Measurements from ENCODE around the gene NAA50.

The NAA50 gene

DNA sequence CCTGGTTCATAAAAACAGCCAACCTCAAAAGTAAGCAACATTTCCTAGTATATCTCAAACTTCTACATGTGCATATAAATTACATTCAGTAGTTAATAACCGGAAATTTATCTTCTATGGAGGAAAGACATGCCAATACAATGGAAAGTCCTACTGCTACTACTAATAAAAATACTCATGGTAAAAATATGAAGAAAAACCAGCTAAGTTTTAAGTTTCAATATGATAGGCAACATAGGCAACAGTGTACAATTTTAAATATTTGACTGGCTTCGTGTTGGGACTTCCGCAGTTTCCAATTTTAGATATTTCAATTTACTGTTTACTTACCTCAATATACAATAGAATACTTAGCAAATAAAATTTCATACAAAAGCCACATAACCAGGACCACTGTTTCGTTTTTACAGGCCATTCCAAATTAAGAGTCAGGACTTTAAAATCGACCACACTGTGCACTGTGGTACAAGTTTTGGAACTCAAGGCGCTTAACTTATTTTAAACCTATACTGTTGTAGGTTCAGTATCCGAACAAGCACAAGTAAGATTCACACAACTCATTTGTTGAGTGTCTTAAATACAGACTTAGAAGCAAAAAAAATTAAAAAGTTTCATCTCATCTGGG, 2.9 kb downstream of the NAA50 start:
- H3K4me3 ChIP-seq (ENCODE audit: low read depth, low read length) = no peak overlapping the region

DNA sequence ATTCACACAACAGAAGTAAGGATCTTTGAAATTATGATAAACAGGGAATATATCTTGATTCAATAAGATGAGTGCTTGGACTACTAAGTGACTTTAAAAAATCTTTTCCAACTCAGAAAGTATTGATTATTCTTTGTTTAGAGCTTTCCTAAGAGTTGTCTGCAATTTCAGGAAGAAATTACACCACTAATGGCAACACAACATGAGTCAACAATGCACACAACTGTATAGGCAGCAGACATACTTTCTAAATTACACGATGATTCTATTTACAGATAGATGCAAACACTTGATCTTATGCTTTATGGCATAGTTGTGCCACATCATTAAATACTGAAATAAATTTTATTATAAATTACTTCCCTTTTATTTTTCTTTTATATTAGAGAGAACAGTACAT, 4.4 kb downstream of the NAA50 start:
- no peak overlapping the region for H3K4me3 ChIP-seq (ENCODE audit: low read depth, low read length)

DNA sequence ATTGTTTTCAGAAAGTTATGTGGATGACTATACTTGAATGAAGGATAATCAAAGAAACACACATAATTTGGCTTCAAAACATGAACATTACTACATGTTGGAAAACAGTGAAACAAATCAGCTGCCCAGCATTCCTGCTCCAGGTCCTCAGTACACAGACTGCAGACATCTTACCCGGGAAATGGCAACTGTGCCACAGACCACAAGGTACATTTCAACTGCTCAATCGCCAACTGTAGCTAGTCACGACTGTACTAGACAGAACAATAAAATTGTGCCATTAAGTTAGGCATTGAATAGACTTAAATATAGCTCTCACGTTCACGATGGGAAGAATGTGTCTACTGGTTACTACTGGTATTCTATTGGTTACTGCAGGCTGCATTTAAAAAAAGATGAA, 5.0 kb downstream of the NAA50 start:
- no peak overlapping the region for H3K4me3 ChIP-seq (ENCODE audit: low read depth, low read length)

DNA sequence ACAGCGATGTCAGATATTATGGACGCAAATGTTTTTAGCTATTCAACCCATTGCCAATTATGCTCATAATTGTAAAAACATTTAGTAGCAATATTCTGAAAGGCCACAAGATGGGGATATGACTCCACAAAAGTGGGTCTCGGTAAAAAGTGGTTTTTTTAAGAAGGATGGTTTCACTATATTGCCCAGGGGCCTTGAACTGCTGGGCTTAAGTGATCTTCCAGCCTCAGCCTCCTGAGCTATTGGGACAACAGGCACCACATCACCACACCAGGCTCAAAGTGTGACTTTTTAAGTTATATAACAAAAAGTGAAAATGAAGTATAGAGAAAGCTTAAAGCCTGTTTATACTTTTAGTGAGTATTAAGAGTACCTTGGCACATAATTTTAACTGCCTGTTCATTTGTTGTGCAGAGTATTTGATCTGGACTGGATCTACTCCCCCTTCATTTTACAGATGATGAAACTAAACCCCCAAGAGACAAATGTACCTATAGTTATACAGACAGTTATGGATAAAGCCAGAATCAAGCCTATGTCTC, 9.4 kb downstream of the NAA50 start:
- no peak overlapping the region for H3K4me3 ChIP-seq (ENCODE audit: low read depth, low read length)

DNA sequence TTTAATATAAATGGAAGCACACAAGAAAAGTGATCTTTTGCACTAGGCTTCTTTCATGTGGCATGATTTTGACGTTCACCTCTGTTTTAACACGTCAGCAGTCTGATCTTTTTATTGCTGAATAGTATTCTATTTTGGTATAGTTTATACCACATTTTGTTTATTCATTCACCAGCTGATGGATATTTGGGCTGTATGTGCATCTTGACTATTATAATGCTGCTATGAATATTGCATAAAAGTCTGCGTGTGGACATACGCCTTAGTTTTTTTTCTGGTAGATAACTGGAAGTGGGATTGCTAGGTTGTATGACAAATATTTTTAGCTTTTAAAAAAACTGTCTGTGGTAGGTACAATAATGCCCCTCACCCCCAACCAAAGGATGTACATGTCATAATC, 14.4 kb downstream of the NAA50 start:
- H3K4me3 ChIP-seq (ENCODE audit: low read depth, low read length) = no peak overlapping the region

DNA sequence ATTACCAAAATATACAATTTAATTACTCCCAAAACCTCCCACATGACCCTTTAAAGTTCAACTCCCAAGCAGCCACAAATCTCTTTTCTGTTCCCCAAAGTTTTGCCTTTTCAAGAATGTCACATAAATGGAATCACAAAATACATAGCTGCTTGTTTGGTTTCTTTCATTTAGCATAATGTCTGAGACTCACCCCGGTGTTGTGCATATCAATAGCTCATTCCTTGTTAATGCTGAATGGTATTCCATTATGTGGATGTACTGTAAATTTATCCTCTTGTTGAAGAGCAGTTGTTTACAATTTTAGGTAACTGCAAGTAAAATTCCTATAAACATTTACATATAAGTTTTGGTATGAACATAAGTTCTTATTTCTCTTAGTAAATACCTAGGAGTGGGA, 15.5 kb downstream of the NAA50 start:
- no peak overlapping the region for H3K4me3 ChIP-seq (ENCODE audit: low read depth, low read length)

DNA sequence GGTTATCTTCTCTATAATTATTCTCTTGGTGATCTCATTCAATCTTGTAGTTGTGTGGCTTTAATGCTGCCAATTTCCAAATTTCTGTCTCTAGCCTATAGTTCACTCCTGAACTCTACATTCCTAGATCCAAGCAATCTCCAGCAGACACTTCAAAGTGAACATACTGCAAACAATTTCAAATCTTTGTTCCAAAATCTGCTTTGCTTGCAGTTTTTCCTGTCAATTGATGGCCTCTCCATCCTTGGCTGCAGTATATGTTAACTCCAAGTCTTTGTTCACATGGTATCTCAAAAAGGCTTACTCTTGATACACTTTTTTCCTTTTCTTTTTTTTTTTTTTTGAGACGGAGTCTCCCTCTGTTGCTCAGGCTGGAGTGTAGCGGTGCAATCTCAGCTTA, 17.4 kb downstream of the NAA50 start:
- no peak overlapping the region for H3K4me3 ChIP-seq (ENCODE audit: low read depth, low read length)

DNA sequence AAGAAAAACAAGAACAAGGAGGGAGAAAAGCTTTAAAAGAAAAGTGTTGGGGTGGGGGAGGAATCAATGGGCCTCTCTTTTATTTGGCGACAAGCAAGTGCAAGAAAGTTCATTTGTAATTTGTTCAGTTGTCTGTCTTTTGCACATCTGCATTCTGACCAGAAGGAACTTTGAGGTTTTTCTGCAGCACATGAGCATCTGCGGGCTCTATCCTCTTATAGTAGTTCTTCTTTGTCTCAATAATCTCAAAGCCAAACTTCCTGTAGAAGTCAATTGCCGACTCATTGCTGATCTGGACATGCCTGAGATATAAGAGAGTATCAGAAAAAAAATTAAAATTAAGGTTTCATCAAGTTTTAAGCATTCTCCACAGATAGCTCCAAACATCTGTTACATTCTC, 24.4 kb downstream of the NAA50 start:
- no peak overlapping the region for H3K4me3 ChIP-seq (ENCODE audit: low read depth, low read length)

DNA sequence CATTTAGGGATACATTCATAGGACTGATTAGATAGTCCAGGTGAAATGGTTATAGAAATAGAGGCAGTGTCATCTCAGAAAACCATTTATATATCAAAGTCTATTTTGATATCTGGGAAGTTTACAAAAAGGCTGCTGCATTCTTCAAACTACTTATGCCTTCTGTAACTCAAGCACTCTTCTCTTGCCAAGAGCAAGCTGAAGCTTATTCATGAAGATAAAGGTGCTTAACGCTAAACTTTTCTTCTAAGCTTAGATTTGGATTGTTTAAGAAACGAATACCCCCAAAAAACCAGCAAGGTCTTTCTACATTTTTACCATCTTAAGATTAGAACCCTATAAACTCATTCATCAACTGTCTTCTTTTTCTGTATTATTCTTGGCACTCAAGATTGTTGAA, 26.3 kb downstream of the NAA50 start:
- no peak overlapping the region for H3K4me3 ChIP-seq (ENCODE audit: low read depth, low read length)

DNA sequence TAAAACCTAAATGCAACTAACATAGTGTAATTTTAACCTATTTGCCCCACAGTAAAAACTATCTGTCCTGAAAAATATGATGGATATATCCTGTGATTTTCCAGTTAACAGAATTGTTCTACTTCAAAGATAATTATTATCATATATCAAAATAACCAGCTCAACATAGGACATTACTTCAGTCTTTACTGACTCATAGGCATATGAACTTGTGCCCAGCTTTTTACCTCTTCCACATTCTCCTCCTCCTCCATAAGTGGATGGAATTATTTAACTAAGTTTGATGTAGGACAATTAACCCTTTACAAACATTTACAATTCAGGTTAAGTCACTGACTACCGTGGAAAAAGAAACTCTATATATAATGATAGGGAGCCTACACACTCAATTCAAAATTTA, 26.8 kb downstream of the NAA50 start:
- no peak overlapping the region for H3K4me3 ChIP-seq (ENCODE audit: low read depth, low read length)

DNA sequence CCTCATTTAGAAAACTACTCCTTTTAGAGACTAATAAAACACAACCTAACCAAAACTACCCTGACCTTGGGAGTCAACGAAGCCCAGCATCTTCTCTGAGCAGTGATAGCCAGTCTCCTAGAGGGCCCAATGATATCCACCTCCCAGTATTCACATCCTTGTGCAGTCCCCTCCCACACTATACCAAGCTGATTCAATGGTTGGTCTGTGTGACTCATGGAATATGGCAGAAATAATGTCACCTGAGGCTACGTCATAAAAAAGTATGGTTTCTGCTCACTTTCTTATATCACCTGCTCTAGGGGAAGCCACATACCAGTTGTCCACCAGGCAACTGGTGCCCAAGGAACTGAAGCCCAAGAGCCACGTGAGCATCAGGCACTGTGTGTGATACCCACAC, 28.2 kb downstream of the NAA50 start:
- H3K4me3 ChIP-seq (ENCODE audit: low read depth, low read length) = no peak overlapping the region

DNA sequence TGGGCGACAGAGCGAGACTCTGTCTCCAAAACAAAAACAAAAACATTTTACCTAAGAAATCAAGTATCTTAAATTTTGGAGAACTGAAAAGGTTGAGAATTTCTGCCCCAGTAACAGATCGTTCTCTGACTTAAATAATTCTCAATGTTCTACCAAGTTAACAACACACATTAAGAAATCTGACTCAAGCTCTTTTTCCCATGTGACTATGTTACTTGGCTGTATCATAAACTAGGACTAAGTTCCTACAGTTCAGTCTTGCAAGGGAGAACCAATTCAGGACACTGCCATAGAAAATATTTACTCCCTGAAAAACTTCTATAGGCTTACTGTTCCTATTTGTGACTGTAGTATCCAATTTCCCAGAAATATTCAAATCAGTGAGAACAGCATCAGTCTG, 28.7 kb downstream of the NAA50 start:
- H3K4me3 ChIP-seq (ENCODE audit: low read depth, low read length) = no peak overlapping the region

DNA sequence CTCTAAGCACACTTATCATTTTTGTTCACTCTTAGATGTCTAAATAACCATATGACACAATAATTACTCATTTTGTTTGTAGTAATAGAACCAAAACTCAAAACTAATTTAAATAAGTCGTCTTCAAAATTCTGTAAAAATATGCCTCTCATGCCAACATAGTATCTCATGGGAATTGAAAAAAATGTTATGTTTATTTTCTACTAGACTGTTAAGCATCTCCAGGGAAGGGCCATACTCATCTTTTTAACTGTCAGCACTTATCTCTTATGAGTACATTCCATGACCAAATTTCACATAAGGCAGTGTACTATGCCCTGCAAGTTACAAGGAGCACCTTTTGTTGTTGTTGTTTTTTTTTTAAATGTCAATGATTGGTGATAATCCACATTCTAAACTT, 31.3 kb downstream of the NAA50 start:
- H3K4me3 ChIP-seq (ENCODE audit: low read depth, low read length) = no peak overlapping the region

DNA sequence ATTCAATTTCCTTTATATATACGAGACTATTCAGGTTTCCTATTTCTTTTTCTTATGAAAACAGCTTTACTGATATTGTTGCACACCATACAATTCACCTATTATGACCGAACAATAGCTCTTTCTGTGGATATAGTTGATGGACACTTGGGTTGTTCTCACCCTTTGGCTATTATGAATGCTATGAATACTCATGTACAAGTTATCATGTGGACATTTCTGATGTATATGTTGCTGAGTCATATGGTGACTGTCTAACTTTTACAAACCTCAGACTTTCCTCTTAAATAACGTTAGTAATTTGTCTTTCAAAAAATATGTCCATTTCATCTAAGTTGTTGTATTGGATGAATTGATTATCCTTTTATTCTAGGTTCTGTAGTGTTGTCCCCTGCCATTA, 33.9 kb downstream of the NAA50 start:
- no peak overlapping the region for H3K4me3 ChIP-seq (ENCODE audit: low read depth, low read length)

DNA sequence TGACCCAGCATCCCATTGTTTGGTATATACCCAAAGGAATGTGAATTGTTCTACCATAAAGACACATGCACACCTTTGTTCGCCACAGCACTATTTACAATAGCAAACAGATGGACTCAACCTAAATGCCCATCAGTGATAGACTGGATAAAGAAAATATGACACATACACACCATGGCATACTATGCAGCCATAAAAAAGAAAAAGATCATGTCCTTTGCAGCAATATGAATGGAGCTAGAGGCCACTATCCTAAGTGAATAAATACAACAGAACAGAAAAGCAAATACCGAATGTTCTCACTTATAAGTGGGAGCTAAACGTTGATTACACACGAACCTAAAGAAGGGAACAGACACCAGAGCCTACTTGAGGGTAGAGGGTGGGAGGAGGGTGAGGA, 38.2 kb downstream of the NAA50 start:
- H3K4me3 ChIP-seq (ENCODE audit: low read depth, low read length) = no peak overlapping the region

DNA sequence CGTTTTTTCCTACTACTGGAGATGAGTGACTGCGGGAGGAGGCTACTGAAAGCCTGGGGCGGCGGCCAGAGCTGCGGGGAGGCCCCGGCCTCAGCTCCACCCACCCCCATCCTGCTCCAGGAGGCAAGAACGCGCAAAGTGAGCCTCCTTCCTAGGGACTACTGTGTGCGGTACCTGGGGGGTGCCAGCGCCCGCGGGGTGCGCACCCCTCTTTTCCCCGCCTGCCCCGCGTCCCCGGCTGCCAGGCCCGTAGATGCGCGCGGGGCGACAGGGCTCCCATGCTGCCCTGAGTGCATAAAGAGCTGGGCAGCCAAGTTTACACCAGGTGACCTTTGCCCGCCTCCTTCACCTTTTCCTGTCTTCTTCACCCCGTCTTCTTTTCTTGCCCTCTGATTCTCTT, 47.1 kb downstream of the NAA50 start:
- H3K4me3 ChIP-seq (ENCODE audit: low read depth, low read length) = no peak overlapping the region

DNA sequence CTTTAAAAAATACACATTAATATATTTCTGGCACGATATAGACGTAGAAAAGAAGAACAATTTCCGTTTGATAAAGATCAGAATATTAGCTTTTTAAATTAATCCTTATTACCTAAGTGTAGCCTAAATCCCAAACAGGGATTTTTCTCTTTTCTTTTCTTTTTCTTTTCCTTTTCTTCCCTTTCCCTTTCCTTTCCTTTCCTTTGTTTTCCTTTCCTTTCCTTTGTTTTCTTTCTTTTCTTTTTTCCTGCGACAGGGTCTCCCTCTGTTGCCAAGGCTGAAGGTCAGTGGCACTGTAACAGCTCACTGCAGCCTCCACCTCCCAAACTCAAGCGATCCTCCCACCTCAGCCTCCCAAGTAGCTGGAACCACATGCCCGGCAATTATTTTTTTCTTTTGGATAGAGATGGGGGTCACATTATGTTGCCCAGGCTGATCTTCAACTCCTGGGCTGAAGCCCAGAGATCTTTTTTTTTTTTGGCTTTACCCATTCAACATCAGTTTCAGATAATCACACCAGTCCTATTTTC, 47.8 kb downstream of the NAA50 start:
- H3K4me3 ChIP-seq (ENCODE audit: low read depth, low read length) = no peak overlapping the region

DNA sequence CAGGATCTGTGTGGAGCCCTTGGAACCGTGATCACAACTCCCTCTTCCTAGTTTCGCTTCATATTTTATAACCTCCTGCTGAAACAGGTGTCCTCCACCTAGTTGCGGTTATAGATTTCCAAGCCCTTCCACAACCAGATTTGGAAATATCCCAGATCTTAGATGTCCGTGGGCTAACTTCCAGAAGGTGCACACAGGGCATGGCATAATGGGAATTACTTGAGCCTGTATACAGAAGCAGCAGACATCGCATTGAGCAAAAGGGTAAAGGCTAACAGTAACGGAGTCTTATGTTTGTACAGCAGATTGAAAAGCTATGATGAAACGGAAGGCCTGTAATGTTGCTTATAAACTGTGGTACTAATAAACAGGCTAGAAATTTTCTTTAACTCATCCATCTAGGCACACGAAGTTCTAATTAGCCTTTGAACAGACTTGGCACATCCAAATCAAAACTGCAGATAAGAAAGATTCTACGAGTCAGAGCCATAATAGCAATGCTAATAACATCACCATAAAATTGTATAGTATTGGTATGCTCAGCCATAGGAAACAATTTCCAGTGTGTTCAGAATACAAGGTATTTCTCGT, 48.5 kb downstream of the NAA50 start:
- H3K4me3 ChIP-seq (ENCODE audit: low read depth, low read length) = peak overlapping the region; percentile 92

DNA sequence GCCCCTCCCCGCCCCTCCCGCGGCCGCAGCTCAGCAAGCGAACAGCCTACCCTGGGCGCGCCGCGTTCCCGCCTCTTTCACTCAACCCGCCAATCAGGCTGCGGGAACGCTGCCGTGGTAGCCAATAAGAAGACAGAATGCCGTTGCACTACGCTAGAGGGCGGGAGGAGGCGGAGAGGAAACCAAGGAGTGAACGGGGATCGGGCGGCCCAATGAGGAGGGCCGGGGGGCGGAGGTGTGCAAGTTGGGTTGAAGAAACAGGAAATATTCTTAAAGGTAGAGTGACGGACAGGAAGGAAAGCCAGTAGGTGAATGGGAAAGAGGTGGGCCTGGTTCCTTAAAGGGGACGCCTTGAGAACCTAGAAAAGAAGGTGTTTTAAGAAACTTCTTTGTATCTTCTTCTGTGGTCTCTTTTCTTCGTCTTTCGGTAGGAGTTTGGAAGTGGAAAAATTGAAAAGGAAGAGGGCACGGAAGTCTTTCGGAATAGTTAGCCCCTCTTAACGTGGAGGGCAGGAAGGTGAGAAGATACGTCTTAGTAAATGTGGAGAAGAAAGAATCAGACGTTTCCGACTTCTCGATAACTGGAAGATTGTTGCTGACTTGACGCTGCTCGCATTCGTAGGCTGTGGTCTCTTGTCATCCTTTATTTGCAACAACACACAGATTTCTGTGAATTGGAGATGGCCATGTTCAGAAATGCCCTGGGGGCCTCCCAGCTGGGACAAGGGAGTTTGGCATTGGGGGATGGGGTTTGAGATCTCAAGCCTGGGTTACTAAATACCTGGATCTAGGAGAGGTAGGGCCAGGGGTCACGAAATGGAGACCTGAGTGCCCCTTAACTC, 49.2 kb downstream of the NAA50 start:
- peak overlapping the region; percentile 92 for H3K4me3 ChIP-seq (ENCODE audit: low read depth, low read length)

DNA sequence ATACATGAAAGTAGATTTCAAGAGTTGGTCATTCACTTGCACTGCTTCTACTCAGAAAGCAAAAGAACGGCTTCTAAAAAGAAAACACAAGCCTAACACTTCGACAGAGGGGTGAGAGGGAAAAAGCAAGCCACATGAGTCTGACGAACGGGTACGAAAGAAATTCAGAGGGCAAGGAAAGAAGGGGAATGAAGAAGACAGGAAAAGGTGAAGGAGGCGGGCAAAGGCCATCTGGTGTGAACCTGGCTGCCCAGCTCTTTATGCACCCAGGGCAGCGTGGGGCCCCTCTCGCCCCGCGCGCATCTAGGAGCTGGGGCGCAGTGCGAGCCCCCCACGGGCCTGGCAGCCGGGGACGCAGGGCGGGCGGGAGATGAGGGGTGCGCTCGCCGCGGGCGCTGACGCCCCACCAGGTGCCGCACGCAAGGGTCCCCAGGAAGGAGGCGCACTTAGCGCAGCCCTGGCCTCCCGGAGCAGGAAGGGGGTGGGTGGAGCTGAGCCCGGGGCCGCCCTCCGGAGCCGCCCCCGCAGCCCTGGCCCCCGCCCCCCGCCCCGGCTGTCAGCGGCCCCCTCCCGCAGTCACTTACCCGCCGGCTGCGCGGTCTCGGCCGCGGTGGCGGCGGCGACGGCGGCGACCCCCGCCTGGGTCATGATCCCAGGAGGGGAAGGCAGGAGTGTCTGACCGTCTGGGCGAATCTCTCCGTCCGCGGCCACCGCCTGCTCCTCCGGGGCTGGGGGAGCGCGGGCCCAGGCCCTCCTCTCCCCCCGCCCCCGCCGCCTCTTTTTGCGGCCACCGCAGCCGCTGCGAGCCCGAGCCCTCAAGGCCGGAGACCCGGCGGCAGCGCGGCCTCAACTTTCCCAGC, 50.0 kb downstream of the NAA50 start, which contains the start of gene USF3:
USF3 (minus strand) TSS at position 857 of the 860 bp plus-strand sequence. CDS start 21,764 bp downstream, outside the sequence.
- H3K4me3 ChIP-seq (ENCODE audit: low read depth, low read length) = peak within 1 kb of the TSS; percentile 92

DNA sequence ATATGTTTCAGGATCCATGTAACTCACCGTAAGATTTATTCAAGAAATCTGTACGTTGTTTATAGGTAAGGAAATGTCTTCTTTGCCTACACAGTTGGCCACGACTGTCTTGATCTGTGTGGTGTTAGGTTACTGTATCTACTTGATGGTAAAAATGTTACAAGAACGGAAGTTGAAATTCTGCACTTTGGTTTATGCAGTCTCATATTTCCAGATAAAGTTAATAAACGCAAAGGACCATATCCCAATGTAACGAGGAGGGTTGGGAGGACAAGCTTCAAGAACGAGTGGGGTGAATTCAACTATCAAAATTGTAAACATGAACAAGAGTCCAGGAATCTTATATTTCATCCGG, 50.6 kb downstream of the NAA50 start:
- H3K4me3 ChIP-seq (ENCODE audit: low read depth, low read length) = peak overlapping the region; percentile 75
